Stimulated activated naive CD8-positive, alpha-beta T cell treated with anti-CD3 and anti-CD28 coated beads, Interleukin-15, Interleukin-2, amounts not matched to agents 100 ng/mL and 50 ng/mL, for 24 hours (primary cell): Measurements from ENCODE around the gene SLC19A1.

ENCODE experiments used
- H3K27ac Mint-ChIP-seq: one replicate; pipeline ENCODE4 v1.8.0; 2021; ENCODE audit warnings: mild to moderate bottlenecking, mixed read lengths
- H3K27me3 Mint-ChIP-seq: one replicate; pipeline ENCODE4 v1.8.0; 2021; ENCODE audit warnings: mixed read lengths
- H3K36me3 Mint-ChIP-seq: one replicate; pipeline ENCODE4 v1.8.0; 2021; ENCODE audit warnings: low read depth, mixed read lengths
- H3K4me1 Mint-ChIP-seq: one replicate; pipeline ENCODE4 v1.8.0; 2021; ENCODE audit warnings: low read depth, mixed read lengths
- H3K4me3 Mint-ChIP-seq: one replicate; pipeline ENCODE4 v1.8.0; 2021; ENCODE audit warnings: mild to moderate bottlenecking, mixed read lengths
- H3K9me3 Mint-ChIP-seq: one replicate; pipeline ENCODE4 v1.8.0; 2021; ENCODE audit warnings: mixed read lengths

SLC19A1 gene

DNA sequence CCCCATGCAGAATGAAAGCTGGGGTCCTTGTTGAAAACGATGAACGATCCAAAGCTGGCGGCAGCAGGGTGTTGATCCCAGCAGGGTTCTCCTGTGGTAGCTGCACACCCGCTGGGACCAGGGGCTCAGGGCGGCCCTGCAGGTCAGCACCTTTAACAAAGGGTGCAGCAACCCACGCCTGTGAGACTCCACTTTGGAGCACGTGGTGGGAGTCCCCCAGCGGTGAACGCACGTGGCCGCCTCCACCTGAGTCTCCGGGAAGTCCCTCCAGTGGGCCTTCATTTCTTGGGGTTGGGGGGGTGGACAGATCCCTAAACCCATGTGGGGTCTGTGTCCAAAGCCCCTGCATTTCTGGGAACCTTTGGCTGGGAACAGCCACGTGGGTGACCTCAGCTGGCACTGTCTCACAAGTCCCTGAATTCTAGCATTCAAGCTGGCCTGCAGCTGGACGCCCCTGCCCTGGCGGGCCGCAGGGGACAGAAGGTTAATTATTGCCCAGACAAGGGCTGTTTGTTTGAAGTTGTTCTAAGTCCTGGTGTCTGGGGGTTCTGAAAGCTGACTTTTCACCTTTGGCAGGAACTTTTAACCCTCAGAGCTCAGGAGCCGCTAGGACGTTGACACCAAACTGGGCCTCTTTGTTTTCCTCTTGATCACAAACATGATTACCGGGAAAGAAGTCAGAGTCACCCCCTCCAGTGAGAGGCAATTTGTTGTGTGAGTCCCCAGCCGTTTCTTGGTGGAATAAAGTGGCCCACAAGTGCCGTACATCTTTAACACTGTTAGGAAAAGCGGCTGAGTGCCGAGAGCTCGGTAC, 72.8 kb downstream of the SLC19A1 start:
- Mint-ChIP-seq H3K9me3 (no peaks in the 10 kb centered on the region), H3K27ac (no peak overlapping the region), H3K36me3 (no peaks in the 10 kb centered on the region), H3K4me3 (no peak overlapping the region), H3K4me1 (peaks cover 13% of the 10 kb centered on the region), H3K27me3 (peaks cover 3% of the 10 kb centered on the region)

DNA sequence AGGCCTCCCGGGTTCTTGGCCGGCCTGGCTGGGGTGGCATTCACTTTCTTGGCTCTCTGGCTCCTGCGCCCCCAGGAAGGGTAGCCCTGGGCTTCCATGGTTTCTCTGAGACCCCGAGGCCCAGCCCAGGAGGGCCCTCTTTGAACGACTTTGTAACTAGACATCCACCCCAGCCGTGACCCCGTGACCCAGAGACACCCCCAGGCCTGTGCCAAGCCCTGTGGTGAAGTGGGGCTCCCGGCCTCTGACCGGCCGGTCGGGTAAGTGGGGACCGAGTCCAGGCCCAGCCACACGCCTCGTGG, 73.3 kb downstream of the SLC19A1 start:
- H3K27ac Mint-ChIP-seq = no peak overlapping the region
- no peaks in the 10 kb centered on the region for H3K9me3 Mint-ChIP-seq
- H3K4me1 Mint-ChIP-seq = peaks cover 13% of the 10 kb centered on the region
- peaks cover 3% of the 10 kb centered on the region for H3K27me3 Mint-ChIP-seq
- H3K4me3 Mint-ChIP-seq = no peak overlapping the region
- no peaks in the 10 kb centered on the region for H3K36me3 Mint-ChIP-seq

GRCh38 chr21:45468051-45468970, 73.9 kb downstream of the SLC19A1 start:
- Mint-ChIP-seq H3K4me3 (no peak overlapping the region), H3K9me3 (no peaks in the 10 kb centered on the region), H3K36me3 (no peaks in the 10 kb centered on the region), H3K4me1 (peaks cover 13% of the 10 kb centered on the region), H3K27ac (no peak overlapping the region), H3K27me3 (peaks cover 3% of the 10 kb centered on the region)

DNA sequence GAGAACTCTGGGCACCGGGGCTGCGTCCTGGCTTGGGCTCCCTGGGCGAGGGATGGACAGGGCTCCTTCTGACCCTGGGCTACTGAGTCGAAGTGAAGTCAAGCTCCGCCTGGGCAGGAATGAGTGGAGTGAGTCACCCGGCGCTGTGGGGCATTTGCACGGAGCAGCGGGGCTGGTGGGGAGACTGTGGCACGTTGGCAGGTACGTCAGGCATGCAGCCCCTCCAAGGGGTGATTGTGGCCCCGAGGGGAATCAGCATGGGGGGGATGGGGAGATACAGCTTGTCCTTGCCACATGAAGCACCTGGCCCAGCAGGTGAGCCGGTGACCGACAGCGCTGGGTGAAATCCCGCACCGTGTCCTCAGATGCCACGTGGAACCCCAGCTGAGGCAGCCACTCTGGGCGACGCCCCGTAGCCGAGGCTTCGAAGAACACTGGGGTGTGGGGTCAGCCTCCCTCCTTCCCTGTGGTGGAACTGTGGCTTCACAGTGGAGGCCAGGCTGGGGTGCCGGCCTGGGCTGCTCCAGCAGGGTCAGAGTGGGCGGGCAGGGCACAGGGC, 74.9 kb downstream of the SLC19A1 start:
- Mint-ChIP-seq H3K27ac (no peak overlapping the region), H3K27me3 (peaks cover 3% of the 10 kb centered on the region), H3K4me3 (no peak overlapping the region), H3K36me3 (no peaks in the 10 kb centered on the region), H3K4me1 (peaks cover 13% of the 10 kb centered on the region), H3K9me3 (peaks cover 4% of the 10 kb centered on the region)

- H3K4me1 Mint-ChIP-seq = peaks cover 11% of the 10 kb centered on the region
These were observed 75.7 kb downstream of the SLC19A1 start for GRCh38 chr21:45466330-45467220.

DNA sequence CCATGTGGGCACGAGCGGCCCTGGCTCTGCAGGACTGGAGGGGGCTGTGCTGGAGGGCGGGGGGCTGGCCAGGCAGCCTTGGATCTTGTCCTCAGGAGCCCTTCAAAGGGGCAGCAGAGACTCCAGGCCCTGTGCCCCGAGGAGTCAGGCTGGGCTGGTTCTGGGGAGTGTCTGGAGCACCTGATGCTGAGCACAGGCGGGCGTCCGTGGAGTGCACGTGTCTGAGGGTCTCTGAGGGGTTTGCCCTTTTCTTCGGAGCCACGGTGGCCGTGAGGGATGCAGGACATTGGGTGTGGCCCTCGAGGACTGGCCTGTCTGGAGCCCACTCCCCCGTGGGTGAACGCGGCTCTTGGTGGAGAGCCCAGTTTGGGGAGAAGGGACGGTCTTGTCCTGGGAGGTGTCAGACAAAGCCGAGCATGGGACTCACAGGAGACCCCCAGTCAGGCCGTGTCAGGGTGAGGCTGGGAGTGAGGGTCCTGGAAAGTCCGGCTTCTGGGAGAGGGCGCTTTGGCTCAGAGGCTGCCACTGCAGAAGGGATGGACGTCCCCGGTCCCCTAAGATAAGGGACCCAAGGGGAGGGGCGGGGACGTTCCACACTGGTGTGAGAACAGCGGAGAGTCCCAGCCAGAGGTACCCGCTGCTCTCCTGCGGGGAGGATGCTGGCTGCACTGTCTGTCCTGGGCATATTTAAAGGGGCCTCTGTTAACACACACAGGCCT, 76.5 kb downstream of the SLC19A1 start:
- Mint-ChIP-seq H3K4me3 (no peak overlapping the region), H3K9me3 (peaks cover 7% of the 10 kb centered on the region), H3K36me3 (no peaks in the 10 kb centered on the region), H3K4me1 (peaks cover 3% of the 10 kb centered on the region), H3K27me3 (peaks cover 3% of the 10 kb centered on the region), H3K27ac (no peak overlapping the region)

More at GRCh38 chr21:45466330-45467220, 75.7 kb downstream of the SLC19A1 start:
- Mint-ChIP-seq H3K4me3 (no peak overlapping the region), H3K27ac (no peak overlapping the region), H3K36me3 (no peaks in the 10 kb centered on the region), H3K27me3 (peaks cover 3% of the 10 kb centered on the region), H3K9me3 (peaks cover 7% of the 10 kb centered on the region)

DNA sequence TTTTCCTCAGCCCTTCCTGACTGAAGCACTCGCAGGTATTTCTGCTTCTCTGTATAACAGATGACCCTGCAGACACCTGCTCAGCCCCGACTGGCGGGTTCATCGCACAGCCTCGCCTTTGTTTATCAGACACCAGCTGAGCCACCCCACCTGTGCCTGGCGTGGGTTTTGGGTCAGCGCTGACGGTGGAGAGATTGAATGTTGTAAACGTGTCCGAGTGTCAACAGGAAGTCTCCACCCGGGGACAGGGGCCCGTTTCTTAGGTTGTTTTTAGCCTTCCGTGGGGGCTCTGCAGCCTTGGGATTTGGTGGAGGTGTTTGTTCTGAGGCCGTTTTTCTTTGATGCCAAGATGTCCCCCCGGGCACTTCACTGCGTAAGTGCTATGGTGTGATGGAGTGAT, 77.1 kb downstream of the SLC19A1 start:
- Mint-ChIP-seq H3K27ac (no peak overlapping the region), H3K27me3 (peaks cover 3% of the 10 kb centered on the region), H3K4me1 (no peaks in the 10 kb centered on the region), H3K4me3 (no peak overlapping the region), H3K36me3 (no peaks in the 10 kb centered on the region), H3K9me3 (peaks cover 7% of the 10 kb centered on the region)

GRCh38 chr21:45464309-45464708, 77.9 kb downstream of the SLC19A1 start:
- Mint-ChIP-seq H3K4me1 (no peaks in the 10 kb centered on the region), H3K27ac (no peak overlapping the region), H3K4me3 (no peak overlapping the region)

GRCh38 chr21:45463871-45464270, 78.4 kb downstream of the SLC19A1 start:
- no peaks in the 10 kb centered on the region for H3K36me3 Mint-ChIP-seq
- H3K4me1 Mint-ChIP-seq = no peaks in the 10 kb centered on the region
- H3K27ac Mint-ChIP-seq = no peak overlapping the region
- H3K4me3 Mint-ChIP-seq = no peak overlapping the region
- H3K27me3 Mint-ChIP-seq = peaks cover 3% of the 10 kb centered on the region
- peaks cover 7% of the 10 kb centered on the region for H3K9me3 Mint-ChIP-seq

More at GRCh38 chr21:45464309-45464708, 77.9 kb downstream of the SLC19A1 start:
- Mint-ChIP-seq H3K9me3 (peaks cover 7% of the 10 kb centered on the region), H3K27me3 (peaks cover 3% of the 10 kb centered on the region), H3K36me3 (no peaks in the 10 kb centered on the region)

DNA sequence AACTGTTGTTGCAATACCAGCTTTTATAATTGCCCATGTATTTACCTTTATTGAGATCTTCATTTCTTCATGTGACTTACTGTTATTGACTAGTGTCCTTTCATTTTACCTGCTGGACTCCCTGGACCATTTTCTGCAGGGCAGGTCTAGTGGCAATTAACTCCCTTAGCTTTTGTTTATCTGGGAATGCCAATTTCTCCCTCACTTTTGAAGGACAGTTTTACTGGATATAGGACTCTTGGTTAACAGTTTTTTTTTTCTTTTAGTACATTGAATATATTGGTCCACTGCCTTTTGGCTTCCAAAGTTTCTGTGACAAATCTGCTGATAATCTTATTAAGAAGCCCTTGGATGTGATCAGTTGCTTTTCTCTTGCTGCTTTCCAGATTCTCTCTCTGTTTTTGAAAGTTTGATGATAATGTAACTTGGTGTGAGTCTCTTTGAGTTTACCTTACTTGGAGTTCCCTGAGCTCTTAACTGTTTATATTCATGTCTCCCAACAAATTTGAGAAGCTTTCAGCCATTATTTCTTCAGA, 80.4 kb downstream of the SLC19A1 start:
- Mint-ChIP-seq H3K4me1 (no peaks in the 10 kb centered on the region), H3K9me3 (peaks cover 7% of the 10 kb centered on the region), H3K27me3 (peaks cover 3% of the 10 kb centered on the region), H3K4me3 (no peak overlapping the region), H3K36me3 (no peaks in the 10 kb centered on the region), H3K27ac (no peak overlapping the region)

GRCh38 chr21:45461369-45461750, 80.9 kb downstream of the SLC19A1 start:
- H3K27me3 Mint-ChIP-seq = peaks cover 3% of the 10 kb centered on the region
- no peaks in the 10 kb centered on the region for H3K36me3 Mint-ChIP-seq
- H3K4me3 Mint-ChIP-seq = no peak overlapping the region
- no peaks in the 10 kb centered on the region for H3K4me1 Mint-ChIP-seq
- H3K27ac Mint-ChIP-seq = no peak overlapping the region
- peaks cover 7% of the 10 kb centered on the region for H3K9me3 Mint-ChIP-seq

DNA sequence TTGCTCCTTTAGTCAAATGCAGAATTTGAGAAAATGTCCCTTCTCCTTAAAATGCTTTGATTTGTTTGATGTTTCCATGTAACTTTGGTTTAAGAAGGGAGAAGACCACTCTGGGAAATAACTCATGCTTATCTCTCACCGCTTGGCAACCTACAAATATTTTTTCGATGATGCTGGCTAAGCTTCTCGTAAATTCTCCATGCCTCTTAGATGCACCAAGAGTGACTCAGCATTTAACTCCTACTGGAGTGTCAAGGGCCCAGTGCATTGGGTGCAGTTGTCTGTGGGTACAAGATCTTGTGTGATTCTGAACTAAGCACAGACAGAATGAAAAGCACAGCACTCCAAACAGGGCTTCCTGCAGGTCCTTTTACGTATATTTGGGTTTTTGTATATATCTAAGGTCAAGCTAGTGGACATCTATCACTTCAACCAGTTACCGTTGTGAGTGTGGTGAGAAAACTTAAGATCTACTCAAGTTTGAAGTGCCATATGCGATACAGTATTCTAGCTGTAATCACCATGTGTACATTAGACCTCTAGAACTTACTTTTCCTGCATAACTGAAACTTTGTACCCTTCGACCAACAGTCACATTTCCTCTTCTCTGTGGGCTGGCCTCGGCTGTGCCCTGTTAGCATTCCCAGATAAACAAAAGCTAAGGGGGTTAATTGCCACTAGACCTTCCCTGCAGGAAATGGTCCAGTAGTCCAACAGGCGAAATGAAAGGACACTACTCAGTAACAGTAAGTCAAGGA, 81.5 kb downstream of the SLC19A1 start:
- Mint-ChIP-seq H3K9me3 (peaks cover 7% of the 10 kb centered on the region), H3K36me3 (no peaks in the 10 kb centered on the region), H3K4me1 (no peaks in the 10 kb centered on the region), H3K27ac (no peak overlapping the region), H3K27me3 (peaks cover 3% of the 10 kb centered on the region), H3K4me3 (no peak overlapping the region)

- no peaks in the 10 kb centered on the region for H3K4me1 Mint-ChIP-seq
- H3K27ac Mint-ChIP-seq = no peak overlapping the region
- no peaks in the 10 kb centered on the region for H3K36me3 Mint-ChIP-seq
- H3K4me3 Mint-ChIP-seq = no peak overlapping the region
- no peaks in the 10 kb centered on the region for H3K27me3 Mint-ChIP-seq
- peaks cover 7% of the 10 kb centered on the region for H3K9me3 Mint-ChIP-seq
These were observed 82.2 kb downstream of the SLC19A1 start for GRCh38 chr21:45460011-45460565.
